ENCODE results near the gene RHOF. TPM values are rescaled to one million over a fixed set of nuclear protein-coding genes. Genes with fewer than 3 reads are reported as not detected.
A peak's percentile ranks its signal among the peaks of the same experiment; 100 is the strongest.
"Not testable (repeated sequence)": the region's sequence is repeated elsewhere in the genome, so short reads cannot be mapped to it uniquely, and the experiment has no call there.

RHOF gene
- total and polyA plus RNA-seq, 11 donors: 18.8 to 45.2 (median 25.7) TPM

- intact Hi-C loops (cut with DNase I): no loop called here
- WGBS, 4 donors: 87 to 95% (median 92%) methylated on average over 5 of the region's 5 CpGs
- no peak for TF ChIP-seq CTCF (IDR thresholded peaks at IDR 0.05)
- no peak for TF ChIP-seq POLR2A (IDR thresholded peaks at IDR 0.05)
- Histone ChIP-seq H3K9me3 (no peaks in the 10 kb centered on the region), H3K4me3 (no peak overlapping the region), H3K27ac (peak overlapping the region in 1 of 12 donors; percentile 70), H3K27me3 (no peaks in the 10 kb centered on the region), H3K4me1 (peaks cover 3 to 53% (median 25%) of the 10 kb centered on the region in 12 donors), H3K36me3 (peaks cover 0 to 5% (median 0%) of the 10 kb centered on the region in 9 donors)
- DNase-seq (no peak), ATAC-seq (no peak)
These were observed 27.9 kb downstream of the RHOF start for GRCh38 chr12:121765573-121765972.

GRCh38 chr12:121764808-121765207 lies 28.7 kb downstream of the RHOF start:
- no peak for DNase-seq
- no peaks in the 10 kb centered on the region for H3K9me3 ChIP-seq
- peaks cover 0 to 5% (median 0%) of the 10 kb centered on the region in 9 donors for H3K36me3 ChIP-seq
- WGBS, 4 donors: 92 to 98% (median 95%) methylated on average over 3 of the region's 3 CpGs
- no peak overlapping the region for H3K27ac ChIP-seq
- TF ChIP-seq CTCF (IDR thresholded peaks at IDR 0.05) (no peak), POLR2A (IDR thresholded peaks at IDR 0.05) (no peak)
- no peak overlapping the region for H3K4me3 ChIP-seq
- intact Hi-C loops (cut with DNase I): no loop called here
- no peaks in the 10 kb centered on the region for H3K27me3 ChIP-seq
- peaks cover 3 to 46% (median 22%) of the 10 kb centered on the region in 12 donors for H3K4me1 ChIP-seq
- ATAC-seq: no peak

- peak in 1 of 5 donors; percentile 75 for DNase-seq
- 43 to 62% (median 50%) methylated on average over 6 of the region's 6 CpGs for WGBS, 4 donors
- no peaks in the 10 kb centered on the region for H3K27me3 ChIP-seq
- H3K36me3 ChIP-seq: peaks cover 0 to 5% (median 0%) of the 10 kb centered on the region in 9 donors
- TF ChIP-seq CTCF (IDR thresholded peaks at IDR 0.05) (no peak), POLR2A (IDR thresholded peaks at IDR 0.05) (no peak)
- H3K4me3 ChIP-seq: no peak overlapping the region
- peak; percentile 79 to 91 (median 87) for ATAC-seq
- H3K4me1 ChIP-seq: peaks cover 0 to 22% (median 9%) of the 10 kb centered on the region in 12 donors
- peak overlapping the region in 11 of 12 donors; percentile 42 to 78 (median 62) for H3K27ac ChIP-seq
- no peaks in the 10 kb centered on the region for H3K9me3 ChIP-seq
- intact Hi-C loops (cut with DNase I): no loop called here
These were observed 31.2 kb downstream of the RHOF start for GRCh38 chr12:121762269-121762668.

GRCh38 chr12:121758536-121758935 lies 35.0 kb downstream of the RHOF start:
- H3K27ac ChIP-seq; DNase-seq; intact Hi-C loops (cut with DNase I); ATAC-seq; H3K9me3 ChIP-seq; H3K4me3 ChIP-seq; H3K27me3 ChIP-seq; H3K36me3 ChIP-seq: not testable (repeated sequence)
- H3K4me1 ChIP-seq: peaks cover 0 to 30% (median 14%) of the 10 kb centered on the region in 12 donors
- WGBS, 4 donors: 94 to 95% (median 95%) methylated on average over 17 to 22 of the region's 22 CpGs

- DNase-seq (no peak), ATAC-seq (no peak)
- Histone ChIP-seq H3K27me3 (no peaks in the 10 kb centered on the region), H3K36me3 (peaks cover 0 to 8% (median 0%) of the 10 kb centered on the region in 9 donors), H3K4me1 (peaks cover 0 to 19% (median 10%) of the 10 kb centered on the region in 12 donors), H3K9me3 (no peaks in the 10 kb centered on the region), H3K27ac (no peak overlapping the region), H3K4me3 (no peak overlapping the region)
- WGBS, 4 donors: 96 to 98% (median 97%) methylated on average over 3 of the region's 3 CpGs
- no peak for TF ChIP-seq CTCF (IDR thresholded peaks at IDR 0.05)
- TF ChIP-seq POLR2A (IDR thresholded peaks at IDR 0.05): no peak
- intact Hi-C loops (cut with DNase I): no loop called here
These were observed 37.9 kb downstream of the RHOF start for GRCh38 chr12:121755591-121755990.

All from heart left ventricle (tissue), 16 donors.